Glutamatergic neuron (in vitro differentiated cells): ENCODE results near the gene DNER. TPM values are rescaled to one million over a fixed set of nuclear protein-coding genes. Genes with fewer than 3 reads are reported as not detected.

ENCODE experiments used
- DNase-seq: peaks from one replicate; pipeline ENCODE4 v3.0.0; 2022
- H3K27ac Mint-ChIP-seq: one replicate; pipeline ENCODE4 v1.8.0; 2020; ENCODE audit warnings: mild to moderate bottlenecking, mixed read lengths, inconsistent platforms; ENCODE audit not compliant: unreplicated experiment
- H3K27me3 Mint-ChIP-seq: one replicate; pipeline ENCODE4 v1.8.0; 2020; ENCODE audit warnings: mild to moderate bottlenecking, moderate library complexity, mixed read lengths, inconsistent platforms; ENCODE audit not compliant: unreplicated experiment
- H3K36me3 Mint-ChIP-seq: one replicate; pipeline ENCODE4 v1.8.0; 2020; ENCODE audit warnings: mild to moderate bottlenecking, mixed read lengths, inconsistent platforms; ENCODE audit not compliant: unreplicated experiment
- H3K4me1 Mint-ChIP-seq: one replicate; pipeline ENCODE4 v1.8.0; 2020; ENCODE audit warnings: mild to moderate bottlenecking, low read depth, mixed read lengths, inconsistent platforms; ENCODE audit not compliant: unreplicated experiment
- H3K4me3 Mint-ChIP-seq: one replicate; pipeline ENCODE4 v1.8.0; 2020; ENCODE audit warnings: mild to moderate bottlenecking, mixed read lengths, inconsistent platforms; ENCODE audit not compliant: unreplicated experiment
- H3K9me3 Mint-ChIP-seq: one replicate; pipeline ENCODE4 v1.8.0; 2020; ENCODE audit warnings: mild to moderate bottlenecking, moderate library complexity, mixed read lengths, inconsistent platforms; ENCODE audit not compliant: unreplicated experiment
- CTCF ChIP-seq: fragments of 200-600 bp; sonication (generic); IDR thresholded peaks from one replicate; pipeline ENCODE4 v1.5.0; 2021; ENCODE audit not compliant: partially characterized antibody, unreplicated experiment
- total RNA-seq: library from RNA; stranded (reverse); fragmentation: NEBNext Ultra II Directional; extraction: Animal tissue kit (Norgen Biotek cat#: 25700); gene quantifications from one replicate; pipeline ENCODE4 v1.2.1, GENCODE V29; 2021; ENCODE audit not compliant: unreplicated experiment

Gene DNER
- total RNA-seq, 1 donor from 2014 or later = 36.0 TPM

GRCh38 chr2:229410264-229410663, 304.1 kb downstream of the DNER start:
- Mint-ChIP-seq H3K36me3 (peaks cover 5% of the 10 kb centered on the region), H3K27ac (peak overlapping the region; percentile 24), H3K9me3 (no peaks in the 10 kb centered on the region), H3K4me3 (peak overlapping the region; percentile 19), H3K27me3 (peaks cover 3% of the 10 kb centered on the region), H3K4me1 (peaks cover 31% of the 10 kb centered on the region)
- no peak for DNase-seq
- no peak for TF ChIP-seq CTCF

GRCh38 chr2:229409751-229410181, 304.6 kb downstream of the DNER start:
- H3K27ac Mint-ChIP-seq = peak overlapping the region; percentile 24
- H3K9me3 Mint-ChIP-seq = no peaks in the 10 kb centered on the region
- peak overlapping the region; percentile 19 for H3K4me3 Mint-ChIP-seq
- no peak for DNase-seq
- no peak for TF ChIP-seq CTCF
- H3K4me1 Mint-ChIP-seq = peaks cover 31% of the 10 kb centered on the region
- H3K36me3 Mint-ChIP-seq = peaks cover 5% of the 10 kb centered on the region
- peaks cover 3% of the 10 kb centered on the region for H3K27me3 Mint-ChIP-seq

GRCh38 chr2:229408962-229409361, 305.4 kb downstream of the DNER start:
- TF ChIP-seq CTCF = no peak
- H3K27me3 Mint-ChIP-seq = peaks cover 1% of the 10 kb centered on the region
- peaks cover 5% of the 10 kb centered on the region for H3K36me3 Mint-ChIP-seq
- peaks cover 31% of the 10 kb centered on the region for H3K4me1 Mint-ChIP-seq
- no peak overlapping the region for H3K4me3 Mint-ChIP-seq
- H3K27ac Mint-ChIP-seq = peak overlapping the region; percentile 19
- no peaks in the 10 kb centered on the region for H3K9me3 Mint-ChIP-seq
- no peak for DNase-seq

GRCh38 chr2:229408356-229408755, 306.0 kb downstream of the DNER start:
- Mint-ChIP-seq H3K4me3 (no peak overlapping the region), H3K9me3 (no peaks in the 10 kb centered on the region), H3K36me3 (peaks cover 5% of the 10 kb centered on the region), H3K27ac (peak overlapping the region; percentile 52), H3K4me1 (peaks cover 31% of the 10 kb centered on the region), H3K27me3 (peaks cover 1% of the 10 kb centered on the region)
- no peak for DNase-seq
- TF ChIP-seq CTCF = no peak

- no peaks in the 10 kb centered on the region for H3K9me3 Mint-ChIP-seq
- no peak overlapping the region for H3K4me3 Mint-ChIP-seq
- H3K27me3 Mint-ChIP-seq = peaks cover 1% of the 10 kb centered on the region
- H3K4me1 Mint-ChIP-seq = peaks cover 31% of the 10 kb centered on the region
- TF ChIP-seq CTCF = no peak
- peak overlapping the region; percentile 16 for H3K27ac Mint-ChIP-seq
- DNase-seq = no peak
- H3K36me3 Mint-ChIP-seq = peaks cover under 1% of the 10 kb centered on the region
These were observed 307.2 kb downstream of the DNER start for GRCh38 chr2:229407170-229407569.
